SK-N-SH treated with all-trans-retinoic acid at 6 μM for 48 hours (cell line): Measurements from ENCODE around the gene ZNF287.

ENCODE experiments used
- ATAC-seq: fragments of 200-7000 bp; cut with Tn5 transposase; 3 replicates; pipeline ENCODE4 v1.9.1; 2020; ENCODE audit warnings: mild to moderate bottlenecking, moderate library complexity
- ARNTL ChIP-seq: fragments of 450-650 bp; formaldehyde crosslinking; IDR thresholded peaks from 2 replicates; pipeline ENCODE4 v1.5.0; 2020; ENCODE audit warnings: low read depth, mild to moderate bottlenecking, moderate library complexity, borderline replicate concordance
- BACH2 ChIP-seq: fragments of 250-450 bp; sonication (Bioruptor Pico); IDR thresholded peaks from 2 replicates; pipeline ENCODE4 v1.9.0; 2021; ENCODE audit warnings: mild to moderate bottlenecking, borderline replicate concordance
- CREB5 ChIP-seq: fragments of 250-450 bp; sonication (Bioruptor Pico); IDR thresholded peaks from 2 replicates; pipeline ENCODE4 v1.5.1; 2020; ENCODE audit warnings: low read depth, mild to moderate bottlenecking, moderate library complexity
- CSDC2 ChIP-seq: fragments of 250-450 bp; sonication (Bioruptor Pico); IDR thresholded peaks from 2 replicates; pipeline ENCODE4 v1.5.0; 2020; ENCODE audit warnings: mild to moderate bottlenecking, moderate library complexity
- CSRNP3 ChIP-seq: fragments of 250-450 bp; sonication (Bioruptor Pico); IDR thresholded peaks from 2 replicates; pipeline ENCODE4 v1.5.1; 2021; ENCODE audit warnings: mild to moderate bottlenecking, moderate library complexity
- GLIS3 ChIP-seq: fragments of 250-450 bp; sonication (Bioruptor Pico); IDR thresholded peaks from 2 replicates; pipeline ENCODE4 v1.5.0; 2020; ENCODE audit warnings: mild to moderate bottlenecking, moderate library complexity
- ISL1 ChIP-seq: fragments of 250-450 bp; sonication (Bioruptor Pico); IDR thresholded peaks from 2 replicates; pipeline ENCODE4 v2.1.2; 2022; ENCODE audit warnings: mild to moderate bottlenecking, moderate library complexity
- OSR1 ChIP-seq: fragments of 250-450 bp; sonication (Bioruptor Pico); IDR thresholded peaks from 2 replicates; pipeline ENCODE4 v1.8.0; 2022; ENCODE audit warnings: moderate library complexity, mild to moderate bottlenecking, inconsistent platforms
- PATZ1 ChIP-seq: fragments of 250-450 bp; sonication (Bioruptor Pico); IDR thresholded peaks from 2 replicates; pipeline ENCODE4 v1.8.0; 2020; ENCODE audit warnings: mild to moderate bottlenecking, moderate library complexity, borderline replicate concordance
- POU6F1 ChIP-seq: fragments of 250-450 bp; sonication (Bioruptor Pico); IDR thresholded peaks from 2 replicates; pipeline ENCODE4 v1.8.0; 2021; ENCODE audit warnings: low read depth, mild to moderate bottlenecking, moderate library complexity, borderline replicate concordance
- PPARA ChIP-seq: fragments of 250-450 bp; sonication (Bioruptor Pico); IDR thresholded peaks from 2 replicates; pipeline ENCODE4 v1.5.0; 2020; ENCODE audit warnings: mild to moderate bottlenecking, borderline replicate concordance
- RARB ChIP-seq: fragments of 250-450 bp; sonication (Bioruptor Pico); IDR thresholded peaks from 2 replicates; pipeline ENCODE4 v1.8.0; 2021; ENCODE audit warnings: mild to moderate bottlenecking, moderate library complexity
- SNAI2 ChIP-seq: fragments of 250-450 bp; sonication (Bioruptor Pico); IDR thresholded peaks from 2 replicates; pipeline ENCODE4 v1.5.0; 2020; ENCODE audit warnings: mild to moderate bottlenecking, moderate library complexity
- TCF4 ChIP-seq: fragments of 250-450 bp; sonication (Bioruptor Pico); IDR thresholded peaks from 2 replicates; pipeline ENCODE4 v1.8.0; 2021; ENCODE audit warnings: mild to moderate bottlenecking, moderate library complexity, borderline replicate concordance
- TOX ChIP-seq: fragments of 250-450 bp; sonication (Bioruptor Pico); IDR thresholded peaks from 2 replicates; pipeline ENCODE4 v1.8.0; 2021; ENCODE audit warnings: mild to moderate bottlenecking, moderate library complexity, borderline replicate concordance
- TSHZ2 ChIP-seq: fragments of 250-450 bp; sonication (Bioruptor Pico); IDR thresholded peaks from 2 replicates; pipeline ENCODE4 v1.5.0; 2020; ENCODE audit warnings: mild to moderate bottlenecking, moderate library complexity
- ZC3H10 ChIP-seq: fragments of 250-450 bp; sonication (Bioruptor Pico); IDR thresholded peaks from 2 replicates; pipeline ENCODE4 v1.5.1; 2021; ENCODE audit warnings: mild to moderate bottlenecking, moderate library complexity
- ZFP3 ChIP-seq: fragments of 250-450 bp; sonication (Bioruptor Pico); IDR thresholded peaks from 2 replicates; pipeline ENCODE4 v1.5.0; 2020; ENCODE audit warnings: mild to moderate bottlenecking, moderate library complexity
- ZFP30 ChIP-seq: fragments of 450-650 bp; formaldehyde crosslinking; IDR thresholded peaks from 2 replicates; pipeline ENCODE4 v1.5.0; 2022; ENCODE audit warnings: mild to moderate bottlenecking, moderate library complexity
- ZNF70 ChIP-seq: fragments of 450-650 bp; formaldehyde crosslinking; IDR thresholded peaks from 2 replicates; pipeline ENCODE4 v1.5.0; 2020; ENCODE audit warnings: mild to moderate bottlenecking, moderate library complexity
- ZNF8 ChIP-seq: fragments of 450-650 bp; formaldehyde crosslinking; IDR thresholded peaks from 2 replicates; pipeline ENCODE4 v1.5.0; 2020; ENCODE audit warnings: mild to moderate bottlenecking, moderate library complexity

The ZNF287 gene

GRCh38 chr17:16589097-16589969, 20.3 kb upstream of the ZNF287 start:
- no peak for TF ChIP-seq ISL1 (CRISPR knock-in tag)
- no peak for TF ChIP-seq BACH2 (CRISPR knock-in tag)
- TF ChIP-seq OSR1 (CRISPR knock-in tag): no peak
- TF ChIP-seq RARB (CRISPR knock-in tag): no peak
- TF ChIP-seq SNAI2: no peak
- TF ChIP-seq ZFP3: no peak
- TF ChIP-seq CSDC2 (CRISPR knock-in tag): no peak
- no peak for TF ChIP-seq ZFP30
- no peak for TF ChIP-seq GLIS3
- no peak for TF ChIP-seq ARNTL (CRISPR knock-in tag)
- no peak for TF ChIP-seq ZNF70 (CRISPR knock-in tag)
- TF ChIP-seq ZC3H10 (CRISPR knock-in tag): no peak
- no peak for TF ChIP-seq POU6F1
- TF ChIP-seq PATZ1: no peak
- ATAC-seq: peak; percentile 89

GRCh38 chr17:16585796-16586195, 16.8 kb upstream of the ZNF287 start:
- TF ChIP-seq ISL1 (CRISPR knock-in tag): no peak
- no peak for TF ChIP-seq ZNF8
- TF ChIP-seq BACH2 (CRISPR knock-in tag): no peak
- TF ChIP-seq CSRNP3 (CRISPR knock-in tag): no peak
- no peak for TF ChIP-seq CREB5 (CRISPR knock-in tag)
- TF ChIP-seq RARB (CRISPR knock-in tag): no peak
- TF ChIP-seq PATZ1: no peak
- TF ChIP-seq ZC3H10 (CRISPR knock-in tag): no peak
- no peak for TF ChIP-seq OSR1 (CRISPR knock-in tag)
- TF ChIP-seq PPARA: no peak
- no peak for TF ChIP-seq TOX (CRISPR knock-in tag)
- no peak for TF ChIP-seq POU6F1
- TF ChIP-seq TSHZ2: no peak
- no peak for TF ChIP-seq ZFP3
- no peak for TF ChIP-seq TCF4 (CRISPR knock-in tag)
- no peak for TF ChIP-seq CSDC2 (CRISPR knock-in tag)
- TF ChIP-seq ZNF70 (CRISPR knock-in tag): no peak
- no peak for TF ChIP-seq SNAI2
- ATAC-seq: no peak
